ENCODE results near the gene ABTB2.

The ABTB2 gene

GRCh38 chr11:34341096-34341495 lies 16.7 kb downstream of the ABTB2 start:
- Mint-ChIP-seq H3K9me3 (ENCODE audit: low read depth) (no peaks in the 10 kb centered on the region), H3K4me3 (no peak overlapping the region), H3K27me3 (no peaks in the 10 kb centered on the region), H3K27ac (no peak overlapping the region), H3K36me3 (no peaks in the 10 kb centered on the region), H3K4me1 (ENCODE audit: low read depth) (peaks cover 5% of the 10 kb centered on the region)

- Mint-ChIP-seq H3K9me3 (ENCODE audit: low read depth) (no peaks in the 10 kb centered on the region), H3K4me3 (no peak overlapping the region), H3K4me1 (ENCODE audit: low read depth) (peaks cover 5% of the 10 kb centered on the region), H3K27me3 (no peaks in the 10 kb centered on the region), H3K36me3 (no peaks in the 10 kb centered on the region), H3K27ac (no peak overlapping the region)
Observed at GRCh38 chr11:34340653-34341052, 17.2 kb downstream of the ABTB2 start.

DNA sequence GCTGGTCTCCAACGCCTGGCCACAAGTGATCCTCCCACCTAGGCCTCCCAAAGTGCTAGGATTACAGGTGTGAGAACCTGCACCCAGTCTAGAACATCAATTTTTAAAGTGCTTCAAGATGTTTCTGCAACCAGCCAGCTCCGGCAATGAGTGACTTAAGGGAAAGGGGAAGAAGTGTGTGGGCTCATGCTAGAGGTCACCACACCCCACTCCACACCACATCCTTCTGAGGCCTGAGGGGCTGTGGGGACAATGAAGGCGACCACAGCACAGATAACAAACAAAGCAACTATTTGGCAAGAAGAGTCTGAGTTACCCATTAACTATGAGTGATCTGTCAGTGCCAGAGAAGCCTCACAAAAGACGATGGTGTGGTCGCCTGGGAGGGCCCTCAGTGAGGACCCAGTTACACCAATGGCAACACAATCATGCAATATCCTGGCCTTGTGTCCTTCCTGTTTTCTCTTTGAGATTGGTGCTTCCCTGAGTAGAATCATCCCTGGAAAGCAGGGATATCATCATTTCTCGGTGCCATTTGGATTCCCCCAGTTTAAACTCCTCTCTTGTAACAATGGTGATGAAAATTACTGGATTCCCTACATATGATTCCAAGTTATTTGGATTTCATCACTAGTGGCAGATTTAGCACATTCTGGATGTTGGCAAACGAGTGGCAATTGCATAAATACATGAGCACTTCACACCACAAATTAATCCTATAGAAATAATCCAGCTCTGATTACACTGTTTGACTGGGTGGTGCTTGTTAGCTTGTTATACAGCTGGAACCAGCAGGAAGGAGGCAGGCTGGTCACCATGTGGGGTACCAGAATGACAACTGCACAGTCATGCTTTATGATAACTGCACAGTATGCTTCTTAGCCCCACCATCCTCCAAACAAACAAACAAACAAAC lies 18.4 kb downstream of the ABTB2 start:
- Mint-ChIP-seq H3K4me3 (no peak overlapping the region), H3K27ac (no peak overlapping the region), H3K27me3 (no peaks in the 10 kb centered on the region), H3K9me3 (ENCODE audit: low read depth) (no peaks in the 10 kb centered on the region), H3K4me1 (ENCODE audit: low read depth) (peaks cover 6% of the 10 kb centered on the region), H3K36me3 (no peaks in the 10 kb centered on the region)

- Mint-ChIP-seq H3K27ac (no peak overlapping the region), H3K9me3 (ENCODE audit: low read depth) (no peaks in the 10 kb centered on the region), H3K36me3 (no peaks in the 10 kb centered on the region), H3K27me3 (no peaks in the 10 kb centered on the region), H3K4me1 (ENCODE audit: low read depth) (peaks cover 6% of the 10 kb centered on the region), H3K4me3 (no peak overlapping the region)
Observed at GRCh38 chr11:34337016-34337415, 20.8 kb downstream of the ABTB2 start.

DNA sequence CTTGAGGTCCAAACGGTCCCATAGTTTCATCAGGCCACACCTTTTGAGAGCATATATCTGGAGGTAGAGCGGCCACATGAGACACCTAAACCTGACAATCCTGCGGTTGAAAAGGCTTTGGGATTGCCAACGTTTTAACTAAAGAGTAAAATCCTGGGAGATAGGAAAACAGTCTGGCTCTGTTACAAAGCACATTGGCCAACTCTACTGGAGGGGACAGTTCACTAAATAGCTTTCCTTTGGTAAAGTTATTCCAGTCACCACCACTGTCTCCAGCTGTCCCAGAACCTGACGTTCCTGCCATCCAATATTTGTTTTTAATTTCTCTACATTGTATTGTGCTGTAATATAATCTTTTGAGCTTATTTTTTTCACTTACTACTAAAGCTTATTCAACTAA lies 22.0 kb downstream of the ABTB2 start:
- no peak overlapping the region for H3K27ac Mint-ChIP-seq
- peaks cover 3% of the 10 kb centered on the region for H3K27me3 Mint-ChIP-seq
- no peak overlapping the region for H3K4me3 Mint-ChIP-seq
- no peaks in the 10 kb centered on the region for H3K36me3 Mint-ChIP-seq
- H3K9me3 Mint-ChIP-seq (ENCODE audit: low read depth), result no peaks in the 10 kb centered on the region
- peaks cover 6% of the 10 kb centered on the region for H3K4me1 Mint-ChIP-seq (ENCODE audit: low read depth)

DNA sequence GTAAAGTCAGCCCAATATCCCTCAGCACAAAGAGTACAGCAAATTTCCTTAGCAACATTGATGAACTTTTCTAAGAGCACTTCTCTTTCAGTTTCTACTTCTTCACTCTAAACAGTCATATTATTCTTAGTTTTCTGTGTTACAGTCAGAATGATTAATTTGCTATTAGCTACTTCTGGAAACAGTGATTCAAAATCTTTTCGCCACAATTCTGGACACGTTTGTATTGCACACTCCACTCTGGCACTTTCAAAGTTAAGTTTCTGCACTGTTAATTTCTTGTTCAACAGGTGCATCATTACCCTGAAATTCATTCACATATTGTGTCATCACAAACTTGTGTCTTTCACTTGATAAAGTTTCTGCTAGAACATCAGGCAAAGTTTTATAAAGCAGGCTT lies 22.5 kb downstream of the ABTB2 start:
- Mint-ChIP-seq H3K4me3 (no peak overlapping the region), H3K27me3 (peaks cover 3% of the 10 kb centered on the region), H3K9me3 (ENCODE audit: low read depth) (no peaks in the 10 kb centered on the region), H3K36me3 (no peaks in the 10 kb centered on the region), H3K27ac (no peak overlapping the region), H3K4me1 (ENCODE audit: low read depth) (peaks cover 6% of the 10 kb centered on the region)

GRCh38 chr11:34333787-34334186 lies 24.0 kb downstream of the ABTB2 start:
- H3K27ac Mint-ChIP-seq, result no peak overlapping the region
- no peak overlapping the region for H3K4me3 Mint-ChIP-seq
- H3K9me3 Mint-ChIP-seq (ENCODE audit: low read depth), result no peaks in the 10 kb centered on the region
- no peaks in the 10 kb centered on the region for H3K36me3 Mint-ChIP-seq
- peaks cover 6% of the 10 kb centered on the region for H3K4me1 Mint-ChIP-seq (ENCODE audit: low read depth)
- peaks cover 3% of the 10 kb centered on the region for H3K27me3 Mint-ChIP-seq

DNA sequence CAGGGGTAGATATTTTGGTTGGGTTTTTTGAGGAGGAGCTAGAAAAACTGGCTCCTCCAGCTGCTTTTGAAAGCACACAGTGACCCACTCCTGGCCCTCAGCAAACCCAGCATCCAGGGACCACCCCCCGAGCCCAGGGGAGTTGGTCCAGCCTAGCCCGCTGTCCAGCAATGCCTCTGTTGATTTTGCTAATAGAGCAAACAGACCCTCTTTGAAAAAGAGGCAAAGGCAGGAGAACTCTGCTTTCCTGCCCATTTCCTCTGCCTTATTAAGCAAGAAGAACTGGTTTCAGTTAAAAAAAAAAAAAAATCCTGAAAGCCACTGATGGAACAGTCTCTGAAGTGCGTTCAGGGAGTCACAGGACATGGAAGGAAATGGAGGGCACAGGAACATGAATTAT lies 25.3 kb downstream of the ABTB2 start:
- Mint-ChIP-seq H3K4me3 (no peak overlapping the region), H3K27me3 (peaks cover 3% of the 10 kb centered on the region), H3K36me3 (no peaks in the 10 kb centered on the region), H3K27ac (no peak overlapping the region), H3K4me1 (ENCODE audit: low read depth) (peaks cover 4% of the 10 kb centered on the region), H3K9me3 (ENCODE audit: low read depth) (no peaks in the 10 kb centered on the region)

DNA sequence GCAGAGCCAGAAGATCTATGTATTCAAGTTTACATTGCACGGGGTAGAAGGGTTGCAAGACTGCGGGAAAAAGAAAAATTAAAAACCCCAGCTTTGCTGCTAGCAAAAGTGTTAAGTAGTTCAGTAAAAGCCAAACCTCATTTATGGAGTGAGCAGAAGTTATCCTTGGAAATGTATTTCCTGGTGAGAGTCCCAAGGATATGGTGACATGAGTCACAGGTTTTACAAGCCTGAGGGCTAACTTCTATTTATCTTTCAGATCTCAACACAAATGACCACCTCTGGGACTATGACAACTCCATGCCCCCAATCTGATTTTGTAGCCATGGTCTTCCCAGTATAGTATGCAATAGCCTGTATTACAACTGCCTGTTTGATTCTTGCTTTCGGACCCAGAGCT lies 26.1 kb downstream of the ABTB2 start:
- peaks cover 1% of the 10 kb centered on the region for H3K4me1 Mint-ChIP-seq (ENCODE audit: low read depth)
- no peak overlapping the region for H3K27ac Mint-ChIP-seq
- H3K27me3 Mint-ChIP-seq, result peaks cover 3% of the 10 kb centered on the region
- H3K36me3 Mint-ChIP-seq, result no peaks in the 10 kb centered on the region
- H3K9me3 Mint-ChIP-seq (ENCODE audit: low read depth), result no peaks in the 10 kb centered on the region
- H3K4me3 Mint-ChIP-seq, result no peak overlapping the region

GRCh38 chr11:34331329-34331728 lies 26.5 kb downstream of the ABTB2 start:
- no peaks in the 10 kb centered on the region for H3K9me3 Mint-ChIP-seq (ENCODE audit: low read depth)
- no peak overlapping the region for H3K27ac Mint-ChIP-seq
- no peak overlapping the region for H3K4me3 Mint-ChIP-seq
- H3K36me3 Mint-ChIP-seq, result no peaks in the 10 kb centered on the region
- H3K4me1 Mint-ChIP-seq (ENCODE audit: low read depth), result peaks cover 1% of the 10 kb centered on the region
- H3K27me3 Mint-ChIP-seq, result peaks cover 3% of the 10 kb centered on the region

DNA sequence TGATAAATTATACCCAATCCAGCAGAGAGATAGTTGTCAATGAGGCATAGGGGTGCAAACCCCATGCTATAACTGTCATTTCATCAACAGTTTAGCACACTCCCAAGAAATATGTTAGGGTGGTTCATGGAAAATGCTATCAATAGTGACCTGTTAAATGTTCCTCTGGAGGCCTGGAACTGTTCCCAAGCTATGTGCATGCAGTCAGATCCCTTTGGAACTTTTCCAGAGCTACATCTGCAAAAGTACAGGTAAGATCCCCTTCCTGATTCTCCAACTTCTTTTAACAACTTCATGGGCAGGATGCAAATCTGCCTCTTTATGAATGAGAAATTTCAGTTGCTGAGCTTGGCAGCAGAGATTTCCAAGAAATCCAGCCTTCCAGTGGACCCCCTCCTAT lies 27.2 kb downstream of the ABTB2 start:
- Mint-ChIP-seq H3K4me3 (no peak overlapping the region), H3K27ac (no peak overlapping the region), H3K27me3 (peaks cover 3% of the 10 kb centered on the region), H3K4me1 (ENCODE audit: low read depth) (peaks cover 1% of the 10 kb centered on the region), H3K9me3 (ENCODE audit: low read depth) (no peaks in the 10 kb centered on the region), H3K36me3 (no peaks in the 10 kb centered on the region)

- Mint-ChIP-seq H3K9me3 (ENCODE audit: low read depth) (no peaks in the 10 kb centered on the region), H3K27ac (no peak overlapping the region), H3K27me3 (peaks cover 3% of the 10 kb centered on the region), H3K4me3 (no peak overlapping the region), H3K36me3 (no peaks in the 10 kb centered on the region), H3K4me1 (ENCODE audit: low read depth) (no peaks in the 10 kb centered on the region)
Observed at GRCh38 chr11:34329876-34330275, 27.9 kb downstream of the ABTB2 start.

DNA sequence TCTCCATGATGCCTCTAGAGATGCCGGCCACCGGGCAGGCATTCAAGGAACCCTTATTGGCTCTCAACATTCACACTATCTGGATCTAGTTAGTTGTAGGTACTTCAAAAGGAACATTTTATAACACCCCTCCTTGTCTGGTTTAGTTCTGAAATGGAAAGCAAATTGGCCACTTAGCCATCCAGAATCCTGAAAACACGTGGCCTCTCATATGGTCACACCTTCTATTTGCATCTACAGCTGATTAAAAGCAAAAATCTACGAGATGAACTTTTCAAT lies 29.2 kb downstream of the ABTB2 start:
- Mint-ChIP-seq H3K27me3 (peaks cover 3% of the 10 kb centered on the region), H3K9me3 (ENCODE audit: low read depth) (no peaks in the 10 kb centered on the region), H3K27ac (no peak overlapping the region), H3K4me3 (no peak overlapping the region), H3K4me1 (ENCODE audit: low read depth) (no peaks in the 10 kb centered on the region), H3K36me3 (no peaks in the 10 kb centered on the region)

DNA sequence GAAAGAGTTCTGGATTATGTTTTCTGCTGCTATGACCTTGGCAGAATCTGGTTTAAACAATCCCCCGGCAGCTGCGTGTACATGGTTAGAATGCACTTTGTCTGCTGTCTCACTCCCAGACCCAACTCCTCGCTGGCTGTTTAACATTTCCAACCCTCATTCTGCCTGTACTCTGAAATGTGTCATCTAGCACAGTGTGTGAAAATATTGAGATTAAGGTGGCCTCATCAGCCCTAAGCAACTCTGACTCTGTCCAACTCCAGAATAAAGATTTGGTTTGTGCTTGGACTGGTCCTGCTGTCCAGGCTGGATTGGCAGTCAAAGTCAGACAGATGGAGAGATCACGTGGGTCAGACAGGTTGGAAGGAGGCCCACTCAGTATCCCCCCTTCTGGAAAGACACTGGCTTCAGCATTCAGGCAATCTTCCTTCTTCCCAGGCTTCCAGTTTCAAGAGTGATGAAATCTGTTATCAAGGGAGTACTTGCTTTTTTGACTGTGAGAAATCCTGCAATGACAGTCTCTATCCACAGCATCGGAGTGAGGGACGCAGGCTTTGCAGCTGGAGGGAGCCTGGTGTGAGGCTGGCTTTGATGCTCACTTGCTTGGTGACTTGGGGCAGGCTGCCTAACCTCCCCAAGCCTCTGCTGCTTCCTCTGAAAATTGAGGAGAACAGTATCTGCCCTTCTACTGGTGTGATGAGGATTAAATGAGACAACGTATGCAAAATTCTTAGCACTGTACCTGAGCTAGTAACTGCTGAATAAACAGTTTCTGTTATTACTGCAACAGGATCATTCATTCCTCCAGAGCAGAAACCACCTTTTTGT lies 29.8 kb downstream of the ABTB2 start:
- Mint-ChIP-seq H3K4me1 (ENCODE audit: low read depth) (no peaks in the 10 kb centered on the region), H3K36me3 (no peaks in the 10 kb centered on the region), H3K27me3 (peaks cover 5% of the 10 kb centered on the region), H3K9me3 (ENCODE audit: low read depth) (no peaks in the 10 kb centered on the region), H3K27ac (no peak overlapping the region), H3K4me3 (no peak overlapping the region)

DNA sequence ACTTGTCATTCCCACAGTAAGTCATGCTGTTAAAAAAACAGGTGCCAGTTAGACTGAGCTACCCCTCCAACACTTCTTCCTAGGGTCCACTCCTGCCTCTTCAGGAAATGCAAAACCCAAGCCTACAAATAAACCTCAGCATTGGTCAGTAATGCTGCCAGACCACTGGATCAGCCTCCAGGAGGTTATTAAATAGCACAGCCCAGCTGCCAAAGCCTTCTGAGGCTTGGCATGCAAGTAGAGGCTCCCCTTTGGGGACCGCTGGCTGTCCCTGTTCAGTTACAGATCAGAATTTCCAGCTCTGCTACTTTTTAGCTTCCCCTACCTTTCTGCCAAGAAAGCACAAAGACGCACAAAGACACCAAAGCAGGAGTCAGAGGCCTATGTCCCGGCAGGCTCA lies 33.3 kb downstream of the ABTB2 start:
- H3K36me3 Mint-ChIP-seq, result no peaks in the 10 kb centered on the region
- no peaks in the 10 kb centered on the region for H3K9me3 Mint-ChIP-seq (ENCODE audit: low read depth)
- H3K4me1 Mint-ChIP-seq (ENCODE audit: low read depth), result no peaks in the 10 kb centered on the region
- no peak overlapping the region for H3K27ac Mint-ChIP-seq
- H3K4me3 Mint-ChIP-seq, result no peak overlapping the region
- peaks cover 2% of the 10 kb centered on the region for H3K27me3 Mint-ChIP-seq

Measured in activated naive CD8-positive, alpha-beta T cell (primary cell).